ENCODE data around the gene OCA2.

The OCA2 gene

DNA sequence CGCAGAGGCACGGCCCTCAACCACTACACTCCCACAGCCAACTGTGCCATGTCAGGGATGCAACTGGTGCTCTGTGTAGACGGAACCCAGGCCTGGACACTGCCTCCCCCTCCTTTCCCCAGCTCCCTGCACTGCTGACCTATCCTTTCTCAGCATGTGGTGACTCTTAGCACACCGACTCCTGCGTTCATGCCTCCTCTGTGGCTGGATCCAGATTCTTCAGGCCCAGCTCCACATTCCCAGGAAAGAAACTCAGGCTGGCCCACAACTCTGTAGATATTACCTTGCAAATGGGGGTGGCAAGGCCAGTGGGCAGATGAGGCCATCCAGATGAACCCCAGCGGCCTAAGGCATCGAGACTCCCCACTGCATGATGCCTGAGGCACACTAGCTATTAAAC lies 272.7 kb downstream of the OCA2 start:
- no peak for TF ChIP-seq TEAD4 (IDR thresholded peaks at IDR 0.05)
- no peak for TF ChIP-seq EGR1 (IDR thresholded peaks at IDR 0.05)
- TF ChIP-seq MAX (IDR thresholded peaks at IDR 0.05) = no peak
- TF ChIP-seq, protein P1, sequence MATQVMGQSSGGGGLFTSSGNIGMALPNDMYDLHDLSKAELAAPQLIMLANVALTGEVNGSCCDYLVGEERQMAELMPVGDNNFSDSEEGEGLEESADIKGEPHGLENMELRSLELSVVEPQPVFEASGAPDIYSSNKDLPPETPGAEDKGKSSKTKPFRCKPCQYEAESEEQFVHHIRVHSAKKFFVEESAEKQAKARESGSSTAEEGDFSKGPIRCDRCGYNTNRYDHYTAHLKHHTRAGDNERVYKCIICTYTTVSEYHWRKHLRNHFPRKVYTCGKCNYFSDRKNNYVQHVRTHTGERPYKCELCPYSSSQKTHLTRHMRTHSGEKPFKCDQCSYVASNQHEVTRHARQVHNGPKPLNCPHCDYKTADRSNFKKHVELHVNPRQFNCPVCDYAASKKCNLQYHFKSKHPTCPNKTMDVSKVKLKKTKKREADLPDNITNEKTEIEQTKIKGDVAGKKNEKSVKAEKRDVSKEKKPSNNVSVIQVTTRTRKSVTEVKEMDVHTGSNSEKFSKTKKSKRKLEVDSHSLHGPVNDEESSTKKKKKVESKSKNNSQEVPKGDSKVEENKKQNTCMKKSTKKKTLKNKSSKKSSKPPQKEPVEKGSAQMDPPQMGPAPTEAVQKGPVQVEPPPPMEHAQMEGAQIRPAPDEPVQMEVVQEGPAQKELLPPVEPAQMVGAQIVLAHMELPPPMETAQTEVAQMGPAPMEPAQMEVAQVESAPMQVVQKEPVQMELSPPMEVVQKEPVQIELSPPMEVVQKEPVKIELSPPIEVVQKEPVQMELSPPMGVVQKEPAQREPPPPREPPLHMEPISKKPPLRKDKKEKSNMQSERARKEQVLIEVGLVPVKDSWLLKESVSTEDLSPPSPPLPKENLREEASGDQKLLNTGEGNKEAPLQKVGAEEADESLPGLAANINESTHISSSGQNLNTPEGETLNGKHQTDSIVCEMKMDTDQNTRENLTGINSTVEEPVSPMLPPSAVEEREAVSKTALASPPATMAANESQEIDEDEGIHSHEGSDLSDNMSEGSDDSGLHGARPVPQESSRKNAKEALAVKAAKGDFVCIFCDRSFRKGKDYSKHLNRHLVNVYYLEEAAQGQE (IDR thresholded peaks at IDR 0.05; ENCODE audit: low read depth) = no peak

DNA sequence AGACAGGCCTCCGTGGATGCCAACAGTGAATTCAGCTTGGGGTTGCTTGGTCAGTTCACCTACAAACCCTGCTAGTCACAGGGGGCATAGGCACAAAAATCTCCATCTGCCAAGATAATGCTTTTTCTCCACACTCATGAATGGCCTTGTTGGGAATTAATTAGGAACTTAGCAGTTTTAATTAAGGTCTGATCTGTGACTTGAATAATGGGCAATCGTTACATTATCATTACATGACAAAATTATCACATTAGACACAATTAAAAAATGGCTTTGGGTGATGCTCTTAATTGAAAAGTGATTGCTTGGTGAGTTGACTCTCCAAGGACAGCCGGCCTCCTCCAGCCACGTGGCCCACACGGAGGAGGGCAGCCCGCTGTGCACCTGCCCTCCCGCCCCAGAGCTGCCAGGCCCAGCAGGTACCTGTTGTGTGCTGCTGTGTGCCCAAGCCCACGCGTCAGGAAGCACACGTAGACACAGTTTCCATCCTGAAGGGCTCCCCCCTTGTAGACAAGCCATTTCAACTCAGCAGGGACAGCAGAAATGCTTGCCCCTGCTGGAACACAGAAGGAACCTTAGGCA lies 274.2 kb downstream of the OCA2 start:
- TF ChIP-seq NFIC (IDR thresholded peaks at IDR 0.05) (no peak), EGR1 (IDR thresholded peaks at IDR 0.05) (no peak), RAD21 (IDR thresholded peaks at IDR 0.05; ENCODE audit: low read depth) (no peak), ZBTB7A (IDR thresholded peaks at IDR 0.05; ENCODE audit: low read depth) (no peak), TAF1 (IDR thresholded peaks at IDR 0.05; ENCODE audit: low read depth) (no peak), TEAD4 (IDR thresholded peaks at IDR 0.05) (no peak), YY1 (IDR thresholded peaks at IDR 0.05; ENCODE audit: low read depth) (no peak), FOXM1 (IDR thresholded peaks at IDR 0.05; ENCODE audit: borderline replicate concordance, low read depth) (no peak), CEBPB (IDR thresholded peaks at IDR 0.05) (no peak), USF1 (IDR thresholded peaks at IDR 0.05) (no peak), EP300 (IDR thresholded peaks at IDR 0.05; ENCODE audit: borderline replicate concordance) (no peak), TCF12 (IDR thresholded peaks at IDR 0.05; ENCODE audit: low read depth) (no peak), MAX (IDR thresholded peaks at IDR 0.05) (no peak), CREB1 (IDR thresholded peaks at IDR 0.05; ENCODE audit: low read depth) (no peak)
- TF ChIP-seq, protein P1 (IDR thresholded peaks at IDR 0.05; ENCODE audit: low read depth) = no peak

GRCh38 chr15:27821273-27821672 lies 277.8 kb downstream of the OCA2 start:
- TF ChIP-seq RAD21 (IDR thresholded peaks at IDR 0.05; ENCODE audit: low read depth) = no peak
- TF ChIP-seq ZBTB7A (IDR thresholded peaks at IDR 0.05; ENCODE audit: low read depth) = no peak
- no peak for TF ChIP-seq CREB1 (IDR thresholded peaks at IDR 0.05; ENCODE audit: low read depth)
- no peak for TF ChIP-seq TCF12 (IDR thresholded peaks at IDR 0.05; ENCODE audit: low read depth)

GRCh38 chr15:27820722-27821121 lies 278.4 kb downstream of the OCA2 start:
- TF ChIP-seq CREB1 (IDR thresholded peaks at IDR 0.05; ENCODE audit: low read depth) (no peak), ZBTB7A (IDR thresholded peaks at IDR 0.05; ENCODE audit: low read depth) (no peak), RAD21 (IDR thresholded peaks at IDR 0.05; ENCODE audit: low read depth) (no peak), EGR1 (IDR thresholded peaks at IDR 0.05) (no peak), NFIC (IDR thresholded peaks at IDR 0.05) (no peak), FOXM1 (IDR thresholded peaks at IDR 0.05; ENCODE audit: borderline replicate concordance, low read depth) (no peak), USF1 (IDR thresholded peaks at IDR 0.05) (no peak), EP300 (IDR thresholded peaks at IDR 0.05; ENCODE audit: borderline replicate concordance) (no peak), CEBPB (IDR thresholded peaks at IDR 0.05) (no peak), YY1 (IDR thresholded peaks at IDR 0.05; ENCODE audit: low read depth) (no peak), MAX (IDR thresholded peaks at IDR 0.05) (no peak), TAF1 (IDR thresholded peaks at IDR 0.05; ENCODE audit: low read depth) (no peak)
- TF ChIP-seq, protein P1 (IDR thresholded peaks at IDR 0.05; ENCODE audit: low read depth) = no peak

DNA sequence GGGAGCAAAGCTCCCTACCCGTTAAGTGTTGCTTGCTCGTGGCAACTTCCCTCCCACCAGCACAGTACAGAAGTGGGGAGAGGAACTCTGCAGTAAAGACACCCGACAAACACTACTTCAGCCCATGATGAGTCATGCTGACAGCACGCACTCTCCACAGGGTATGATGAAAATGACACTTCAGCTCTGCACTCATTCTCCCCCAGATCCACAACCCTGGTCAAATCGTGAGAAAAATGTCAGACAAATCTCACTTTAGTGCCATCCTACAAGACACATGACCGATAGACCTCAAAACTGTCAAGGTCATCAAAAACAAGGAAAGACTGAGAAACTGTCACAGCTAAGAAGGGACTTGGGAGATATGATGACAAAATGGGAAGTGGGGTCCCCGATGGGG lies 278.9 kb downstream of the OCA2 start:
- TF ChIP-seq USF1 (IDR thresholded peaks at IDR 0.05) (no peak), ZBTB7A (IDR thresholded peaks at IDR 0.05; ENCODE audit: low read depth) (no peak), CREB1 (IDR thresholded peaks at IDR 0.05; ENCODE audit: low read depth) (no peak), NFIC (IDR thresholded peaks at IDR 0.05) (no peak), FOXM1 (IDR thresholded peaks at IDR 0.05; ENCODE audit: borderline replicate concordance, low read depth) (no peak), MAX (IDR thresholded peaks at IDR 0.05) (no peak), TAF1 (IDR thresholded peaks at IDR 0.05; ENCODE audit: low read depth) (no peak), CEBPB (IDR thresholded peaks at IDR 0.05) (no peak)
- TF ChIP-seq, protein P1 (IDR thresholded peaks at IDR 0.05; ENCODE audit: low read depth) = no peak
